ENCODE results near the gene JAG2.

JAG2 gene

GRCh38 chr14:105163040-105163742 is 5.4 kb downstream of the JAG2 start:
- no peak for DNase-seq

GRCh38 chr14:105162669-105162979 is 6.0 kb downstream of the JAG2 start:
- DNase-seq, result no peak

GRCh38 chr14:105161964-105162668 is 6.5 kb downstream of the JAG2 start:
- DNase-seq, result no peak

GRCh38 chr14:105161309-105161708 is 7.3 kb downstream of the JAG2 start:
- no peak for DNase-seq

- no peak for DNase-seq
Measured at GRCh38 chr14:105160776-105161175, 7.8 kb downstream of the JAG2 start.

GRCh38 chr14:105159344-105159743 is 9.2 kb downstream of the JAG2 start:
- DNase-seq, result no peak

GRCh38 chr14:105158794-105159193 is 9.8 kb downstream of the JAG2 start:
- no peak for DNase-seq

GRCh38 chr14:105157872-105158271 is 10.7 kb downstream of the JAG2 start:
- no peak for DNase-seq

GRCh38 chr14:105156414-105157375 is 11.9 kb downstream of the JAG2 start:
- no peak for DNase-seq

GRCh38 chr14:105155681-105156413 is 12.7 kb downstream of the JAG2 start:
- DNase-seq, result no peak

- DNase-seq, result no peak
Measured at GRCh38 chr14:105155071-105155651, 13.4 kb downstream of the JAG2 start.

- DNase-seq, result no peak
Measured at GRCh38 chr14:105154476-105154871, 14.1 kb downstream of the JAG2 start.

GRCh38 chr14:105153739-105154475 is 14.7 kb downstream of the JAG2 start:
- no peak for DNase-seq

- no peak for DNase-seq
Measured at GRCh38 chr14:105153331-105153731, 15.2 kb downstream of the JAG2 start.

GRCh38 chr14:105152794-105153241 is 15.8 kb downstream of the JAG2 start:
- no peak for DNase-seq

GRCh38 chr14:105151838-105152793 is 16.5 kb downstream of the JAG2 start:
- no peak for DNase-seq

GRCh38 chr14:105151084-105151837 is 17.3 kb downstream of the JAG2 start:
- no peak for DNase-seq

GRCh38 chr14:105150368-105151083 is 18.1 kb downstream of the JAG2 start:
- no peak for DNase-seq

GRCh38 chr14:105150026-105150367 is 18.6 kb downstream of the JAG2 start:
- DNase-seq, result no peak
